Measurements from ENCODE around the gene TACC2. TPM values are rescaled to one million over a fixed set of nuclear protein-coding genes. Genes with fewer than 3 reads are reported as not detected.

The TACC2 gene
- total RNA-seq, 1 experiment from 2014 or later: 24.4 TPM

GRCh38 chr10:122115874-122116273 lies 126.9 kb downstream of the TACC2 start:
- peaks cover 24% of the 10 kb centered on the region for H3K36me3 Mint-ChIP-seq (ENCODE audit: insufficient read depth, unreplicated experiment)
- intact Hi-C loops (cut with micrococcal nuclease; ENCODE audit: unreplicated experiment): no loop called here
- no TSS peak for BruUV-seq (replicated peaks)
- no peak for TF ChIP-seq CTCF (IDR thresholded peaks at IDR 0.05; ENCODE audit: unreplicated experiment)
- H3K27me3 Mint-ChIP-seq (ENCODE audit: unreplicated experiment): no peaks in the 10 kb centered on the region
- peaks cover 28% of the 10 kb centered on the region for H3K4me1 Mint-ChIP-seq (ENCODE audit: low read depth, unreplicated experiment)
- H3K4me3 Mint-ChIP-seq (ENCODE audit: low read depth, unreplicated experiment): no peak overlapping the region
- no peak for DNase-seq
- H3K9me3 Mint-ChIP-seq (ENCODE audit: low read depth, unreplicated experiment): no peaks in the 10 kb centered on the region
- CTCF ChIA-PET: no interaction called here
- H3K27ac Mint-ChIP-seq (ENCODE audit: unreplicated experiment): no peak overlapping the region

- H3K9me3 Mint-ChIP-seq (ENCODE audit: low read depth, unreplicated experiment): no peaks in the 10 kb centered on the region
- peaks cover 28% of the 10 kb centered on the region for H3K4me1 Mint-ChIP-seq (ENCODE audit: low read depth, unreplicated experiment)
- intact Hi-C loops (cut with micrococcal nuclease; ENCODE audit: unreplicated experiment): no loop called here
- no peak overlapping the region for H3K27ac Mint-ChIP-seq (ENCODE audit: unreplicated experiment)
- DNase-seq: no peak
- no peak for TF ChIP-seq CTCF (IDR thresholded peaks at IDR 0.05; ENCODE audit: unreplicated experiment)
- CTCF ChIA-PET: no interaction called here
- H3K36me3 Mint-ChIP-seq (ENCODE audit: insufficient read depth, unreplicated experiment): peaks cover 24% of the 10 kb centered on the region
- BruUV-seq (replicated peaks): no TSS peak
- H3K27me3 Mint-ChIP-seq (ENCODE audit: unreplicated experiment): no peaks in the 10 kb centered on the region
- no peak overlapping the region for H3K4me3 Mint-ChIP-seq (ENCODE audit: low read depth, unreplicated experiment)
Measured at GRCh38 chr10:122116331-122116730, 127.4 kb downstream of the TACC2 start.

- Mint-ChIP-seq H3K36me3 (ENCODE audit: insufficient read depth, unreplicated experiment) (peaks cover 19% of the 10 kb centered on the region), H3K27ac (ENCODE audit: unreplicated experiment) (no peak overlapping the region), H3K27me3 (ENCODE audit: unreplicated experiment) (no peaks in the 10 kb centered on the region), H3K4me1 (ENCODE audit: low read depth, unreplicated experiment) (peaks cover 28% of the 10 kb centered on the region), H3K4me3 (ENCODE audit: low read depth, unreplicated experiment) (no peak overlapping the region), H3K9me3 (ENCODE audit: low read depth, unreplicated experiment) (no peaks in the 10 kb centered on the region)
- DNase-seq: no peak
- intact Hi-C loops (cut with micrococcal nuclease; ENCODE audit: unreplicated experiment): no loop called here
- no peak for TF ChIP-seq CTCF (IDR thresholded peaks at IDR 0.05; ENCODE audit: unreplicated experiment)
- BruUV-seq (replicated peaks): no TSS peak
- CTCF ChIA-PET: no interaction called here
Measured at GRCh38 chr10:122117475-122117874, 128.5 kb downstream of the TACC2 start.

DNA sequence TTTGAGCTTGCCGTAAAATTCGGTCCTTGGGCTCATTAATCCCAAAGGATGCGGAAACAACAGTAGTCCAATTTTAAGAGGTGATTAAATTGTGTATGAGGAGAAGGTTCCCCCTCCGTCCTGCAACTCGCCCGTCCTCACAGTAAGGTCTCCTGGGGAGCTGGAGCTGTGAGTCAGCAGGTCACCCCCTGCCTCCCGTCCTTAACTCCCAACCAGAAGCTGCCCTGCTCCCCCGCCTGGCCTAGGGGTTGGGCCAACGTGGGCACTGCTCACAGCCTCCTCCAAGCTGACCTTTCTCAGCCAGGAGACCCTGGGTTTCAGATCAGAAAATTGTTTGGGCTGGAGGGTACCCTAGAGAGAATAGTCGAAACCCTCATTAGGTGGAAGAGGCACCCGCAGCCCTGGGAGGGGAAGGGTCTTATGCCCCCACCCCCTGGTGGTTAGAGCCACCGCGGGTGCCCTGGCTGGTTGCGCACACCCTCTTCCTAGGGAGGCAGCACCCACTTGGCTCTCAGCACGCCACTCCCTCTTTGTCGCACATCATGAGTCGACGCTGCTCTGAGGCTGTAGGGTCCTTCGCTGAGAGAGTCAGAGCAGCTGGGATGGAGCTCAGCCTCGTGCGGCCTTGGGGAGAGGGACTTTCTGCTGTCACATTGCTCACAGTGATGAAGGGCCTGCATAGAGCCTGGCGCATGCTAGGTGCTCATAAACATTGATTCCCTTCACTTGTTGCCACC lies 131.2 kb downstream of the TACC2 start:
- Mint-ChIP-seq H3K27ac (ENCODE audit: unreplicated experiment) (no peak overlapping the region), H3K36me3 (ENCODE audit: insufficient read depth, unreplicated experiment) (peaks cover 6% of the 10 kb centered on the region), H3K4me3 (ENCODE audit: low read depth, unreplicated experiment) (no peak overlapping the region), H3K4me1 (ENCODE audit: low read depth, unreplicated experiment) (peaks cover 16% of the 10 kb centered on the region), H3K9me3 (ENCODE audit: low read depth, unreplicated experiment) (no peaks in the 10 kb centered on the region), H3K27me3 (ENCODE audit: unreplicated experiment) (no peaks in the 10 kb centered on the region)
- DNase-seq: no peak
- BruUV-seq (replicated peaks): no TSS peak
- TF ChIP-seq CTCF (IDR thresholded peaks at IDR 0.05; ENCODE audit: unreplicated experiment): no peak
- CTCF ChIA-PET: no interaction called here
- intact Hi-C loops (cut with micrococcal nuclease; ENCODE audit: unreplicated experiment): no loop called here
